ENCODE measurements around the gene FBLL1.

GRCh38 chr5:168531191-168531590, 2.1 kb downstream of the FBLL1 start:
- TF ChIP-seq SIN3A (IDR thresholded peaks at IDR 0.05; ENCODE audit: borderline replicate concordance, low read depth, low read length) = no peak
- no peak for TF ChIP-seq CTCF (IDR thresholded peaks at IDR 0.05)
- no peak for TF ChIP-seq POLR2AphosphoS5 (IDR thresholded peaks at IDR 0.05; ENCODE audit: low read depth, low read length)
- no peak for TF ChIP-seq REST (IDR thresholded peaks at IDR 0.05; ENCODE audit: low read depth, low read length)
- no peak for TF ChIP-seq MAX (IDR thresholded peaks at IDR 0.05; ENCODE audit: low read depth)
- no peak for TF ChIP-seq EZH2phosphoT487 (IDR thresholded peaks at IDR 0.05; ENCODE audit: borderline replicate concordance, low read depth)
- no peak for TF ChIP-seq FOSL2 (IDR thresholded peaks at IDR 0.05; ENCODE audit: borderline replicate concordance, low read depth)
- TF ChIP-seq EP300 (IDR thresholded peaks at IDR 0.05; ENCODE audit: borderline replicate concordance in 1 of 2, low read depth in 1 of 2, low read length in 1 of 2) = no peak

All from SK-N-SH (cell line).